NCI-H1694 (cell line): ENCODE results near the gene PGM2.
"Not testable (repeated sequence)": the region's sequence is repeated elsewhere in the genome, so short reads cannot be mapped to it uniquely, and the experiment has no call there.

Source experiments
- DNase-seq: peaks from one replicate; lab custom pipeline; 2025; lab: John Stamatoyannopoulos, UW

The PGM2 gene

DNA sequence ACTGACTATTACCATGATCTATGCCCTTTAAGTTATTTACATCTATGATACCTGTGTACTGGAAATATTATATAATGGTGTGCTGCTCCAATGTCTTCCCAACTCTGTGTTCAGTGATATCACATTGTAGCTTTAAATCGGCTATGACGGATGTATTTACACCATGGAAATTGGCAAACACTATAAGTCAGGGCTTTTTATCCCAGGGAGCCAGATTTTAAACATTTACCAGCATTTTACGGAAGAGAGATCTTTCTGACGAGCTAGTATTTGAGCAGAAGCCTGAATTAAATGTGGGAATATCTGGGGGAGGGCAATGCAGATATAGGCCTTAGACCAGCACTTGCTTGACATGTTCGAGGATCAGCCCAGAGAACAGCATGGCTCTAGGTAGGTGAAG, 7.7 kb upstream of the PGM2 start:
- DNase-seq: no peak

DNA sequence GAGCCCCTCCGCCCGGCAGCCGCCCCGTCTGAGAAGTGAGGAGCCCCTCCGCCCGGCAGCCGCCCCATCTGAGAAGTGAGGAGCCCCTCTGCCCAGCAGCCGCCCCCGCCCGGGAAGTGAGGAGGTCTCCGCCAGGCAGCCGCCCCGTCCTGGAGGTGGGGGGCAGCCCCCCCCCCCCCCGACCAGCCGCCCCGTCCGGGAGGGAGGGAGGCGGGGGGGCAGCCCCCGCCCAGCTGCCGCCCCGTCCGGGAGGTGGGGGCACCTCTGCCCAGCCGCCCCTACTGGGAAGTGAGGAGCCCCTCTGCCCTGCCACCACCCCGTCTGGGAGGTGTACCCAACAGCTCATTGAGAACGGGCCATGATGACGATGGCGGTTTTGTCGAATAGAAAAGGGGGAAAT, 6.0 kb upstream of the PGM2 start:
- not testable (repeated sequence) for DNase-seq

DNA sequence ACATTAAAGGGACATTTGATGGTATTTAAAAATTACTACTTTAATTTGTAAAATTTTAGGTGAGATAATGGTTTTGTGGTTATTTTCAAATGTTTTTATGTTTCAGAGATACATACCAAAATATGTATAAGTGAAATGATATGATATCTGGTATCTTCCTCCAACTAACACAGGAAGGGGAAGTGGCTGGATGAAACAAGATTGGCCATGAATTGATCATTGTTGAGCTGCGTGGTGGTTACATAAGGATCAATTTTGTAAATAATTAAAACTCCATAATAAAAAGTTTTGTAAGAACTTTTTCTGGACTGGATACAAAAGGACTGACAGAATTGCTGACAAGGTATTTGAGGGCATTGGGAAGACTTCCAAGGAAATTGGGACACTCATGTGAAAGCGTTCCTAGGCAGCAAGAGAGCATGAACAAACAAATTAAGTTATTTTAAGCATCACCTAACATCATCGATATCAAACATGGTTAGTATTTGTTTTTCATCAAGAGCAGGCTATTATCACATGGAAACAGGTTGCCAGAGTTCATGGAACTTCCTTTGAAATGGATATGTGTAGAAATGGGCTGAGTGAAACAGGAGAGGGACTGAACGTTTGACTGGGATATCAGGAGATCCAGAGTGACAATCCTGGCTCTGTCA, 4.4 kb upstream of the PGM2 start:
- DNase-seq: no peak

DNA sequence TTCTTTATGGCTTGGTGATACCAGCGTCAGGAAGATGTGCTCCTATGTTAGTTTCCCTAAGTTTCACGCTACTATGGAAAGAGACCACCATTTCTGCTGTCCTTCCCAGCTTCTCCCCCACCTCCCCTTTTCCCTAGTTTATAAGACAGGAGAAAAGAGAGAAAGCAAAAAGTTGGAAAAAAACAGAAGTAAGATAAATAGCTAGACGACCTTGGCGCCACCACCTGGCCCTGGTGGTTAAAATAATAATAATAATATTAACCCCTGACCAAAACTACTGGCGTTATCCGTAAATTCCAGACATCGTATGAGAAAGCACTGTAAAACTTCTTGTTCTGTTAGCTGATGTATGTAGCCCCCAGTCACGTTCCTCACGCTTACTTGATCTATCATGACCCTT, 985 bp upstream of the PGM2 start:
- not testable (repeated sequence) for DNase-seq

DNA sequence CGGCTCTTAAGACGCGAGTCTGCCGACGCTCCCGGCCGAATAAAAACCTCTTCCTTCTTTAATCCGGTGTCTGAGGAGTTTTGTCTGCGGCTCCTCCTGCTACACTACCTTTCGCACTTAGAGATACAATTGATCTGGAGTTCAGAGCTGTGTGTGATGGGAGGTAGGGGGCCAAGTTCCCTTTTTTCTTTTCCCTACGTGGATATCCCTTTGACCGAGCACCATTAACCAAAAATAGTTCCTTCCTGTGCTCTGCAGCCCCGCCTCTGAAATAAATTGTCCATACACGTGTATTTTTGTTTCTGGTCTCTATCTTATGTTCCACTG, 555 bp upstream of the PGM2 start:
- no peak for DNase-seq

DNA sequence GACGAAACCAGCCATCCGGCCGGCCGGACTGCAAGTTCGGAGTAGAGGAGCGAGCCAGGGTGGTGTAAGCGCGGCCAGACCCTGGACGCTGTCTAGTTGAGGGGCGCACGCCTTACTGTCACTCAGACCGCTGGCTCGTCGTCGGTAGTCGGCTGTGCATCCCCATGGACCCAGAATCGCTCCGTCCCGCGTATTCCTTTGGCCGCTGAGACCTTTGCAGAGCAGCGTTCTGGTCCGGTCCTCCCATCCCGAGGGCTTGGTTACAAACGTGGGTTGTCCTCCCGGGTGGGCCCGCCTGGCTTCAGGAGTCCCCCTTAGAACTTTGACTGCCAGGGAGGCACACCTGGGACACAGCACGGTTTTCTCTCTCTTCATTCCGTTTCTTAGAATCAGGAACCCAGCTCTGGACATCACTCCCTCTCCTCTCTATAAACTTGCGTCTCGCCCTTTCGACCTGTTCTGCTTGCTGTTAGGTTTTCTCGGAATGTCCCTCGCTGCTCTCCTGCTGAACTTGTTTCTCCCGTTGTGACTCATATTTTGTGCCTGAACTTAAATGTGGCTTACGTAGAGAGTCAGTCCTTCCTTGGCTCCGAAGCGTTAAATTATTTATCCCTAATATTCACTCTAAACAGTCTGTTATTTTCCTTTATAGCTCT, 672 bp downstream of the PGM2 start:
- no peak for DNase-seq

DNA sequence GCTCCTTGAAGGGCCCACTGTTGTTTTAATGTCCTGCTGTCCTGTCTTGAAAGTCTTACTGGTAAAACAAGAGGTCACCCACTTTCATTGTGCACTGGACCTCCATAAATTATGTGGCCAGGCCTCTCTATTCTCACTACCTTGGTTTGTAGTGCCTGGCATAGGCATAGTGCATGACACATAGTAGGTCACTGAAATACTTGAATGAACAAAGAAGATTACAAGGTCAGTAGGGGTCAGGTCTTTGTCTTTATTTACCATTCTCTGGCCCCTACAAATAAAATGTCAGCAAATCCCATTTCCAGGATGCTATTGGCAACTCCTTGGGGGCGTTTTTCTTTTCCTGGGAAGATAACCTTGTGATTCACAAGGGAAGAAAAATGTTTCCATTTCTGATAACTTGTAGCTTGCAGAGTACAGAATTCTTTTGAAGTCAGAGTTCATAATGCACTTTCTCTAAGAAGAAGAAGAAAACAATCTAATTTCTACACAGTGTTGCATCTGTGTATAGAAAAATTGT, 1.4 kb downstream of the PGM2 start:
- no peak for DNase-seq

DNA sequence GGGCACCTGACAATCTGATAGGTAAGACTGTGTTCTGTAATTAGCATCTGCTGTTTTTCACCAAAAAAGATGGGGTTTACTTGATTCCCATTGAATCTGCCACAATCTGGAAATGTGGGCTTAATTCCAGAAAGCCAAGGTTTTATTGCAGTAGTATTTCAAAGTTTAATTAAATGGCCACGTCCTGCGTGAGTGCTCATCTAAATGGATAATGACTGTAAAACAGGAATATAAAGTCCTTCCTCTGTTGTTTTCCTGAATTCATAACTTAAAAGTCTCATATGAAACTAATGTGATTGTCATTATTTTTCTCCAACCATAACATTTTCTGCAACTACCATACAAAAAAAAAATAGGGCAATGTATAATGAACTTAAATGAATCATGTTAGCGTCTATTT, 2.4 kb downstream of the PGM2 start:
- DNase-seq: no peak

DNA sequence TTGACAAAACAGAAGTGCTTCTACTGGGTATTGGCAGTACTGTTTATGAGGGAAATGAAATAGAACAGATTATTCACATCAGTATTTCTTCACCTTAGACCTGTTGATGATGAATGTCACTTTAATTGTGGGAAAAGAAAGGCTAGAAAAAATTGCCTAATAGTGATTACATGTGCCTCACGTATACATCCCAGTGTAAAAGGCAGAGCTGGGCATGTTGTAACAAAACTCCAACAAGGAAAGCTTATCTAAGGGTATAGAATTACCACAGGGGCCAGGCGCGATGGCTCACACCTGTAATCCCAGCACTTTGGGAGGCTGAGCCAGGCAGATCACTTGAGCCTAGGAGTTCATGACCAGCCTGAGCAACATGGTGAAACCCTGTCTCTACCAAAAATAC, 4.2 kb downstream of the PGM2 start:
- no peak for DNase-seq

DNA sequence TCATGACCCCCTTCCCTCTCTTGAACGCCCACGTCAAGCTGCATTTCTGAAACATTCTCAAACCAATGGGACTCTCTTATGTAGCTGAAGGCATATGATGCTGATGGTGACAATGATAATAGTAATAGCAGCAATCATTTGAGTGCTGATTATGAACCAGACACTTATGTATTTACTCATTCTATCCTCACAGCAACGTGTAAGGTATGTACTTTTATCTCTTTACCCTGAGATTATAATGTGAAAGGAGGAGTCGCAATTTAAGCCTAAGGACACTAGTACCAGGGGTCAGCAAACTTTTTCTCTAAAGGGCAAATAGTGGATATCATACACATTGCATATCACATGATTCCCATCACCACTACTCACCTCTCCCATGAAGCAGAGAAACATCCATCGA, 8.5 kb downstream of the PGM2 start:
- no peak for DNase-seq

DNA sequence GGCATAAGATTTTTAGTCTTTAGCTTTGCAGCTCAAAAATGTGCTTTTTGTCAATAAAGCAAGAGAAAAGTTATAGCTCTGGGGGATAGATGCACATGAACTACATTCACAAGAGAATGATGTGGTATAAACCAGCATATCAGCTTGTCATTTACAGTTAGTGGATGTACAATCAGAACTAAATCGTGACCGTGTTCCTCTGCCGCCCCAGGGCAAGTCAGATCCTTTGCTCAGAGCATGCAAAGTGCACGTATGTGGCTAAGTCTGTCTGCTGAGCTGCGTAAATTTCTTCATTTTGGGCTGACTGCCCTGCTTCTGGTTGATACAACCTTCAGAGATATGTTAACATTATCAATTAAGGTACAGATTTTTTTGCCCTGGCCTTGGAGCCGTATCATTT, 9.3 kb downstream of the PGM2 start:
- DNase-seq: no peak

DNA sequence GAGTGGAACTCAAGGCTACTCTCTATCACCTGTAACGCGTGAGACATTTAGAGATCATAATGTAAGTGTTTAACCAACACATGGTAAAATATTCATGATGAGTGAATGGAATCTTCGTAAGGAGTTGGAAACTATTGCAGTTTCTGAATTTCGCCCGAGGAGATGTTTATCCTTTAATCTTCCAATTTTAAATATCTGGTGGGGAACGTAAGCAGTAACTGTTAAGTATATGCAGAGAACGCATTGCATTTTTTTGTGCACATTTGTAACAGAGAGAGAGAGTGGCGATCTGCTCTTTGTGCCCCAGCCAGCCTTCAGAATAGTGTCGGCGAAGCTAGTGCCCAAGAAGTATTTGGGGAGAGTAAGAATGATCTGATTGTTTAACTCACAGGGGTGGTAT, 9.8 kb downstream of the PGM2 start:
- DNase-seq: no peak

DNA sequence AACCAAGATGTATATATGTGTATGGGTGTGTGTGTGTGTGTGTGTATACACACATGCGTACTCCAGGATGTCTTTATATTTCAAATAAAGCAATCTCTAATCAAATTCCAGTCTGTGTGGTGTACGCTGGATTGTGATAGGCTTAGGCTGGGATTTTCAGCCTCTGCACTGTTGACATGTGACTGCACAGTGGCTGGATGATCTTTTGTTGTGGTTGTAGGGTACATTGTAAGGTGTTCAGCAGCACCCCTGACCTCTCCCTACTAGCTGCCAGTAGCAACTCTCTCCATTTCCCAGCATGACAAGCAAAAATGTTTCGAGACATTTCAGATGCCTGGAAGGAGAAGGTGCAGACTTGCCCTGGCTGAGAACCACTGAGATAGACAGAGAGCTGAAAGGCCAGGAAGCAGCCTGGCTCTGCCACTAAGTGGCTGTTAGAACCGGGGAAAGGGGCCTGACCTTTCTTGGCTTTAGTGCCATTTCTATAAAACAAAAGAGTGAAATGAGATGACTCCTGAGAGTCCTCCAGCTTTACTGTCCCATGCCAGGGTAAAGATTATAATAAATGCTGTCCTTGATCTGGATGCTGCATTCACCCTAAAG, 10.5 kb downstream of the PGM2 start:
- DNase-seq: no peak

DNA sequence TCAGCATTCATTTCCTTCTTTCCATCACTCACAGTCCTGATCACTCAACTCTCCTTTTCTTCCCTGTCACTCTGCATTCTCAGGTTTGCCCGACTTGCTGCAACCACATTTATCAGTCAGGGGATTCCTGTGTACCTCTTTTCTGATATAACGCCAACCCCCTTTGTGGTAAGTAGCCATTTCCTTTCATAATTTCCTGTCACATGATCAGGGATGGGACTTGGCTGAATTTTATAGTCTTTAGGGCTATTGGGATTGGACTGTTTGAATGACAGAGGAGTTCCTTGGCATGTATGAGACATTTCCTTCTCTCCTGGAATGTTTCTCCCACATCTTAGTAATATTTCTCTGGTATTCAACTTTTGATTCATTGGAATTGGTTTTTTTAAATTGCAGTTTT, 11.0 kb downstream of the PGM2 start:
- no peak for DNase-seq

DNA sequence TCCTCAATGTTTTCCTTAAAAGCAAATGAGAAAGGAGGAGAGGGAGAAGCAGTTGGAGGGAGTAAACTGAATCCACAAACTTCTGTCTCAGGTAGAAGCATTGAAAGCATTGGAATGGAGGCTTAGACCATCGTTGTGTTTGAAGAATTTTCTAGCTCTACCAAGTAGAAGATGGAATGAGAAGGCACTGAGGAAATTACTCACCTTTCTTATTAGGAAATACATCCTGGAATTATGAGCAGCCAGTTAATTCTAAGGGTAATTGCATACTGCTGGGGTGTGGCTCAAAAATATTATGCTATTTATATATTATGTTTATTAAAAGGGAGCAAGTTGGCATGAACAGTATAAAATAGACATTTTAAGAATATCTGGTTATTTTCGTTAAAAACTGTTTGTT, 12.9 kb downstream of the PGM2 start:
- no peak for DNase-seq

DNA sequence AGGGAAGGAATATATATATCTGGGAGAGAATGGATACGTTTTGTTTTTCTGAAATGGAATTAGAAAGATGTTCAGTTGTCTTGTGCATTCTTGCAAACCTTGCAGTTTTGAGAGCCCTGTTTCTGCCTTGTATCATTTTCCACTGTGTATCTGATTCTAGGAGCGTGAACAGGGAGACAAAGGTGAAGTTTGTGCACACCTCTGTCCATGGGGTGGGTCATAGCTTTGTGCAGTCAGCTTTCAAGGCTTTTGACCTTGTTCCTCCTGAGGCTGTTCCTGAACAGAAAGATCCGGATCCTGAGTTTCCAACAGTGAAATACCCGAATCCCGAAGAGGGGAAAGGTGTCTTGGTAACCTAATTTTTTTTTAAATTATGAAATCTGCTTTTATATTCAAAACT, 17.7 kb downstream of the PGM2 start:
- no peak for DNase-seq

DNA sequence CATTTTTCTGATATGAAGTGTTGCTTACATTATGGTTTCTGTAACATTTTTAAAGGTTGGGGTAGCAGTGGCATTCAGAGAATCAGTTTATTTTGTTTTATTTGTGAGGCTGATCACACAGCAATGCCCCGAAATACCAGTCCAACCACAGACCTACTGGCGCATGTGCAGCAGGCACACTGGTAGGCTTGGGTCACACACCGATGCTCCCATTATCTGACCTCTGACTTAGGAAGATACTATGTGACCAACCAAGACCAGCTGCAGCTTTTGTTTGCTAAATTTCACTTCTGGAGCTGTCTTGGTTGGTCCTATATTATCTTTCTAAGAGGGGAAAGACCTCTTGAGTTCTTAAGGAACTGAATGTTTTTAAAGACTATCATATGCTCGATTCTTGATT, 18.7 kb downstream of the PGM2 start:
- DNase-seq: no peak

DNA sequence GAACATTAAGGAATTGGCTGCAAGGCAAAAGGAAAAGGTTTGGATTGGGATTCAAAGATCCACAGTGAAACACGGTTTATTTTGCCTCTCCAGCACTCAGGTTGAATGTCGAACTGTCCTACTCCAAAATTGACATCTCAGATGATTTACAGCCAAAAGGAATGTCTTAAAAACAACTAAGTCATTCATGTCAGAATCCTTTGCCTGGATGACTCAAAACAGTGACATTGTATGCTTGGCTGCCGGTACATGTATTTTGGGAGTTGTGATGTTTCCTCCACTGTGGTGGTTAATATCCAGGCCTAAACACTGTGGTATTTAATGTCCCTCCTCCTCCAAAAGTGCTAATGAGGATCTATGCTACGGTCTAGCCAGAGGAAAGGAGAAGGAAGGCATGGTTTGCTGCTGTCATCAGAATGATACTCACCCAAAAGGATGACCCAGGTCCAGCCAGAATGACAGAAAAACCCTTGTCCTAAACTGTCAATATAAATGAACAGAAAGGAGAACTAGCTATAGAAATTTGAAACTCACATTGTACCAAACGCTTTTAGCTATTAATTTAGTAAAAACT, 20.9 kb downstream of the PGM2 start:
- DNase-seq: no peak

DNA sequence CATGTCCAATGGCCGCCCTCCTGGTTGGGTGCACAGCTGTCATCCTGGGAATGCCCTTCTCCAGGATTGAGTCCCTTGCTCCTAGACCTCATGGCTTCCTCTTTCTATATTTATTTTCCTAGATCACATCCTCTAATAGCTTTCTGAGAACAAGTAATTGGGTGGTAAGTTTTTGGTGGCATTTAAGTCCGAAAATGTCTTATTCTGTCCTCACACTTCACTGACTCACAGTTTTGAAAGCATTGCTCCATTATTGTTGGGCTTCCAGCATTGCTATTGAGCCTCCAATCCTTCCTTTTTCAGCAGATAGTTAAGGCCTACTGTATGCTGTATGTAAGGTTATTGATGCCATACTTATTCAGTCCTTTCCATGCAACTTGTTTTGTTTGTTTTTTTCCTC, 25.9 kb downstream of the PGM2 start:
- DNase-seq: no peak

DNA sequence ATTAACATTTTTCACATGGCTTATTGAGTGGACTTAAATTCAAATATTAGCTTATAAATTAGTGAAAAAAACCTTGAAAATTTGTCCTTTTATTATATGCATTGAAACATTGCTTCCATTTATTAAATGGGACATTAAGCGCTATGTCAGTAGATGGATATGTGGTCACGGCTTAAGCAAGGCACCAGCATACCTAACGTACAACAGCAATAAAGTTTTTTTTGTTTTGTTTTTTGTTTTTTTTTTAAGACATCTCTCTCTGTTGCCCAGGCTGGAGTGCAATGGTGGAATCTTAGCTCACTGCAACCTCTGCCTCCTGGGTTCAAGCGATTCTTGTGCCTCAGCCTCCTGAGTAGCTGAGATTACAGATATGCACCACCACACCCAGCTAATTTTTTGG, 31.6 kb downstream of the PGM2 start:
- no peak for DNase-seq

DNA sequence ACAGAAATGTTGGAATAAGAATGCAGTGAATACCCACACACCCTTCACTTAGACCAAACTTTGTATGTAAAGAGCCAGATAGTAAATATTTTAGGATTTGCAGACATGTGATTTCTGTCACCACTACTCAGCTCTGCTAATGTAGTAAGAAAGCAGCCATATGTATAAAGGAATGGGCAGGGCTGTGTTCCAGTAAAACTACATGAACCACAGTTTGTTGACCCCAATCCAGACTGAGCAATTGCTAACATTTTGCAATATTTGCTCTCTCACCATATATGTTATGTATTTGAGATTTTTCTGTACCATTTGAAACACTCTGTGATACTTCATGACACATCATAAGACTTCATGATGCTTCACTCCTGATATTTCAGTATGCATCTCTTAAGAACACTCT, 32.4 kb downstream of the PGM2 start:
- no peak for DNase-seq

DNA sequence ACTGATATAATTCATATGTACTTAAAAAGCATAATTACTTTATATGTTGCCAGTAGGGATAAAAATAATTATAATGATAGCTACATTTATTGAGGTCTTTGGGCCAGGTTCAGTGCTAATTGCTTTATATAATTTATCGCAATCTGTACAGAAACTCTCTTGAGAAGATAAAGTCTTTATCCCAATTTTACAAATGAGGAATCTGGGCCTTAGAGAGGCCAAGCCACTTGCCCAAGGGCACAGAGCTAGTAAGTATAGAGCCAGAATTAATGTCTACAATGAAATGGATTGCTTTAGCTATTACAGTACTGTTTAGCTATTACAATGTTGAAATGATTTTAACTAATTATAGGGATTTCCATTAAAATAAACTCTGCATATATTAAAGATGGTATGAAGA, 33.8 kb downstream of the PGM2 start:
- DNase-seq: no peak

DNA sequence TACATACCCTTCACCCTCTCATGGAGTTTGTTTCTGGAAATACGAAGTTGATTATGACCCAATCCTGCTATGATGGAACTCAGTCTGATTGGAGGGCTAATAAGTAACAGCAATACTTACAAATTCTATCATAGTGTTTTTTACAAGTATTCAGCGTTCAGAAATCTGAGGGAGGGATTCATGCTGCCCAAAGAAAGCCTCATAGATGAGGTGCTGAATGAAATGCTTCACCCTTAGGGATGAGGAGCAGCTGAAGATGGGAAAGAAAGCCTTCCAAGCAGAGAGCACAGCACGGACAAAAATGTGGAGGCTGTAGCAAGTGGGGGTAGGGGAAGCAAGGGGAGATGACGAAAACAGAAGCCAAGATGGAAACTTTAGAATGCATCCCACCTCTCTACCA, 36.5 kb downstream of the PGM2 start:
- DNase-seq: no peak

DNA sequence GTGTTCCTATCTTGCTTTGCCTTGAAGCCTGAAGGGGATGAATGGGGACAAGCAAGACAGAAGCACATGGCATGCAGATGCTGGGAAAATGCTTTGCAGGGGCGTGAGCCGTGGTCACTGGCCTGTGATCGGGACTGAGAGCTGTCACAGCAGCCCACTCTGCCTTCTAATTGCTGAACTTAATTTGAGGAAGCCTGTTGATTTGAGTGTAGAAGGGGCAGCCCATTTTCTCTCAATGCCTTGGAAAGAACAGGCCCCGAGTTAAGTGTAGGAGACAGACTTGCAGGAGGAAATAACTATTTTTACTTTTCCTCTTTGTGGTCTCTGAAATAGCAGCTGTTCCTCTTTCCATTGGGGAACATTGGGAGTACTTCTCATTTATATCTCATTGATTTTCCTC, 38.3 kb downstream of the PGM2 start:
- no peak for DNase-seq
